ELR (cell line): ENCODE measurements around the gene CSTF2T.
"Not testable (repeated sequence)": the region's sequence is repeated elsewhere in the genome, so short reads cannot be mapped to it uniquely, and the experiment has no call there.

Experiments used
- DNase-seq: peaks from one replicate; pipeline ENCODE4 v3.0.0-alpha.2; 2015; ENCODE audit warnings: low read depth

The CSTF2T gene

DNA sequence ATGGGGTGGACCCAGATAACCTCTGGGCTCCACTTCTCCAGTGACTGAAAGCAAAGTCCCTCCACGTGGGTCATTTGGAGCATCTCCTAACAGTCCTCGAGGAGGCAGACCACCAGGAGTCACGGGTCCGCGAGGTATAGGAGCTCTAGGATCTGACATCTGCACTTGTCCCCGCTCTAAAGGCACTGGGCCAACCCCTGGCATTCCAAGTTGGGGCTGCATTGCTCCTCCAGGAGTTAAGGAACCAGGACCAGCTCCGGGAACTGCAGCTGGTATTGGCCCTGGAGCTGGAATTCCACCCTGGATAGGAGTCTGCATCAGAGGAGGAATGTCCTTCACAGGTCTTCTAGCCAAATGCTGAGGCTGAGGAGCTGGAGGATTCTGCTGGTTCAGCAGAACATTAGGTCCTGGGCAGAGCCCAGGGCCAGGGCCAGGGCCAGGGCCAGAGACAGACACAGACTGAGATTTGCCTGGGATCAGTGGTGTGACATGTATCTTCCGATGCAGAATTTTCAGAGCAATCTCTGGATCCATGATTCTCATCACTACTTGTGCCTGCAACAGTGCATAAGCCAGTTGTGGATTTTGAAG is 827 bp downstream of the CSTF2T start:
- no peak for DNase-seq

DNA sequence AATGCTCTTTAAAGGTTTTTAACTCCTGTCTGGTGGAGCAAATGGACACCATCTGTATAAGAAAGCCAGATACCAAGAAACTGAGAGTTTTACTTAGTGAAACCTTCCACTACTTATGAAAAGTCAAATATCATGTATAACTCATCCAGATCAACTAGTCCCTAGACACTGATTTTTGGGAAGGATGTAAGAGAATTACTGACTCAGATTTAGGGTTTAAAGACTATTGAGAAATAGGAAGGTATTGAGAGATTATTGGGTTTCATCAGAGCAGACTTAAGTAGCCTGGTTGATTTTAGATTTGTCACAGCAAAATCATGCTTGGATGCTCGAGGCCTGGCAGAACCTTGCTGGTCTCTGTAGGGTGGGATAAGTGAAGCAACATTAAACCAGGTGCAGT is 3.1 kb downstream of the CSTF2T start:
- DNase-seq = no peak

DNA sequence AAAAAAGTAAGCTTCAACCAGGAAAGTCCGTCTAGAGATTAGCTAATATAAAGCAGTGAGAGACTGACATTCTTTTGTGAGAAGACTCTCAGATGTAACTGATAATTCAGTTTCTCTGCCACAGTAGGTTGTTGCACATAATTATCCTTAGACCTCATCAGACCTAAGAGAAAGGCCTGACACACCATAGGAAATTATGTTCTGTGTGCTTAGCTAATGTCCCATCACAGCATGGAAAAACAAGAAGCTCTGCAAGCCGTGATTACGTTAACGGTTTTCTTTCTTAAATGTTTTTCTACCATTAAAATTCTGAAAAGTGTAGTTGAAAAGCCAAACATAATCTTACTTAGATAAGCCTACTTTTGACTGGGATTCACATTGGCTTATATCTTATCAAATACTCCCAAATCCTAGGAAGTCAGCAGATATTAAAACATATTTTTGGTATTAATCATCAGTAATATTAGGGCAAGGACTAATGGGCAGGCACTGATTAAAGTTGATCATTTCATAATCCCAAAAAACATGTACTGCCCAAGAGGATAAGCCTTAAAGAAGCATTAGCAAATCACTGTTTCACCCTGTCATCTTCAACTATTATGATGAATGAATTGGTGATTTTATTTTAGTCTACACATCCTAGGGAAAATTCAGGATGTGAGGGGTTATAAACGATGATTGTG is 5.2 kb downstream of the CSTF2T start:
- no peak for DNase-seq

DNA sequence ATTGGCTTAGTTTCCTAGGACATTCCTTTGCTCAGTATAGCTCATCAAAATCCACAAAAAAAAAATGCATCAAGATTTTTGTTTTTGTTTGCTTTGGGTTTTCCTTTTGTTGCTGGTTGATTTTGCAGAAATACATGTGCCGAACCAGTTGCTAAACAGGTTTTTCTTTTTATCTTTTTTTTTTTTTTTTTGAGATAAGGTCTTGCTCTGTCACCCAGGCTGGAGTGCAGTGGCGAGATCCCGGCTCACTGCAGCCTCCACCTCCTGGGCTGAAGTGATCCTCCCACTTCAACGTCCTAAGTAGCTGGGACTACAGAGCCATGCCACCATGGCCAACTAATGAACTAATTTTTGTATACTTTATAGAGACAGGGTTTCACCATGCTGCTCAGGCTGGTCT is 8.3 kb downstream of the CSTF2T start:
- no peak for DNase-seq

- DNase-seq = no peak
Observed at GRCh38 chr10:51689536-51689935, 9.9 kb downstream of the CSTF2T start.

DNA sequence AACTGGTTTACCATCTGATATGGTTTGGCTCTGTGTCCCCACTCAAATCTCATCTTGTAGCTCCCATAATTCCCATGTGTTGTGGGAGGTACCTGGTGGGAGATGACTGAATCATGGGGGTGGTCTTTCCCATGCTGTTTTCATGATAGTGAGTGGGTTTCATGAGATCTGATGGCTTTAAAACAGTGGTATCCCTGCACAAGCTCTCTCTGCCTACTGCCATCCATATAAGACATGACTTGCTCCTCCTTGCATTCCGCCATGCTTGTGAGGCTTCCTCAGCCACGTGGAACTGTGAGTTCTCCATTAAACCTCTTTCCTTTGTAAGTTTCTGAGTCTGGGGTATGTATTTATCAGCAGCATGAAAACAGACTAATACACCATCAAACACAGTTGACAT is 10.6 kb downstream of the CSTF2T start:
- DNase-seq = not testable (repeated sequence)

DNA sequence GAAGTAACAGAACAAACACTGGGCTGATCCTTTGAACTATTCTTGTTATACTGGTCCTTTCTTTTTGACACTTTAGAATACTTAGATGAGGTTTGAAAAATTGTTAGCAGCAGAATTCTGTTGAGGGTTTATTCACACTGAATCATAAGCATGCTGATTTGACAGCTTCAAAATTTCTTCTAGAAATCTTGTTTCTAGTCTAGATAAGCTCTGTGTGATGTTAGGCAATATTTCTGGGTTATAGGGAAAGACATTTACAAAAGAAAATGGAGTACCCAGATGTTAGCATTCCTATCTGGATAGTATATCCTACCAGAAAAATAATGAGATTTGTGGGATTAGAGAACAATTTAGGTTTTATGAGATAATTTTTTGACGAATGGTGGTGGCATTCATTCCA is 12.1 kb downstream of the CSTF2T start:
- DNase-seq = no peak

DNA sequence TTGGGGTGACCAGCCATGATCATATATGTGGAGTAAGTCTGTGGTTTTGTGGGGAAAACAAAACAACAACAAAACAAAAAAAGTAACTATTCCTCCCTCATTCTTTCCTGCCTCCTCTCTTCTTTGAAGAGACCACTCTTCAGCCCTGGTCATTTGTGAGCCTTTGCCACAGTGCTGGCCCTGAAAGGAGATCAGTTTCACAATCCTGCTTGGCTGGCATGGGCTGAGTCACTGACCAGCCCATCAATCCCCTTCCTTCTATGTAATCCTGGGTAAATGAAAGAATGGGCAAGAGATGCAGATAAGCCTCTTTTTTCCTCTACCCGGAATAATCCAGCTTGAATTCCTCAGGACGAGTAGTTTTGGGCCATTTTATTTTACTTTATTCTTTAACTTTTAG is 13.6 kb downstream of the CSTF2T start:
- DNase-seq = no peak

- DNase-seq = no peak
Observed at GRCh38 chr10:51683031-51683691, 16.2 kb downstream of the CSTF2T start.

DNA sequence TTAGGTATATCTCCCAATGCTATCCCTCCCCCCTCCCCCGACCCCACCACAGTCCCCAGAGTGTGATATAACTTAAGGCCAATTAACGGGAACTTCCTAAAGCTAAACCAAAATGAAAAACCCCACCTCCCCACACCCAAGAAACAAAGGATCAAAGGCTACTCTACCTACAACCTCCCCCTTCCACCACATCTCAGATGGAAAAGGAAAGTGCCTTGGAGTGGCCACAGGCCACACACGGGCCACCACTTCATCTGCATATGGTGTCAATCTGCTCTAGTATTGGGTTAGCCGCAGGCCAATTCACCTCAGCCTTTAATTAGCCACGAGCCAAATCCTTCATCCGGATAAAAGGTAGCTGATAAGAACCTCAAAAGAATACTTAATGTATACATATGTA is 19.6 kb downstream of the CSTF2T start:
- DNase-seq = no peak

DNA sequence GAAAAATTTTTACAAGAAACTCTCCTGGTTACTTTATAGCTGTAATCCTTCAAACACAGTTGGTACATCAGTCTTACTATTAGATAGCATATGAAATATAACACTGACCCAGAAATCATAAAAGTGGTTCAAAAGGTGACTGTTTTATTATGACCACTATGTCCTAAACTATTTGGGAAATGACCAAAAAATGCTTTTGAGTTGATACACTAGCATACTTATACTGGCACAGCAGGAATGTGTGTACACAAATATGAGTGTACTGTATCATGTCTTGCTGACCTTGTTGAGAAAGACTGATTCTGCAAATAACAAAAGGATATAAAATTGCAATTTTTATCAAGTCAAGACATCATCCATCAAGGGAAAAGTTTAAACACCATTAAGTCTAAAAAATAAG is 24.3 kb downstream of the CSTF2T start:
- no peak for DNase-seq

- no peak for DNase-seq
Observed at GRCh38 chr10:51672039-51672535, 27.3 kb downstream of the CSTF2T start.

GRCh38 chr10:51669041-51669440 is 30.4 kb downstream of the CSTF2T start:
- DNase-seq = no peak

- no peak for DNase-seq
Observed at GRCh38 chr10:51668336-51668689, 31.1 kb downstream of the CSTF2T start.

DNA sequence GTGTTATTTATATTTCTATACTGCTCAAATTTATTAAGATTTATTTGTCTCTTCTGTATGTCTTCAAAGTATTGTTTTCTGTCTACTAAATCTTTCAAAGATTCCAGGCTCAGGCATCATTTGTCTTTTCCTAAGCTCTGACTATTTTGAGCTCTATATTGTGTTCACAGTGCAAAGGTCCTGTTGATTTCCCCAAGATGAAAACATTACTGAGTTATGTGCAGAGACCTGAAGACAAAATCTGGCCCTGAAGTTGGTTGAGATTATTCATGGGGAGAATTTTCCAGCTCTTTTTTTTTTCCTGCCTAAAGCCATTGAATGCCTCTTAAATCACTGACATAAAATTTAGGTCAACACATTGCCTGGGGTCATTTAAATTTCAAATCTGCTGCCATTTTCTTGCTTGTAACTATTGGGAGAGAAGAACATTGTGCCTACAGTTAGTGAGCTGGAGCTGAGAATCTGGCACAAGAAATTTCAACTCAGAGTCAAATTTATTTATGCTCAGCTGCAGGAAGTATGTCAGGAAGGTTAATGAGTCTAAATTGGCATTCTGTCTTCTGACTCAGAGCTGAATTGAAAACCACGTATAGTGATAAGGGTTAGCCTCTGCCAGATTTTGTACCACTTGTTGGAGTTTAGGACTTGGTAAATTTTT is 31.6 kb downstream of the CSTF2T start:
- no peak for DNase-seq

DNA sequence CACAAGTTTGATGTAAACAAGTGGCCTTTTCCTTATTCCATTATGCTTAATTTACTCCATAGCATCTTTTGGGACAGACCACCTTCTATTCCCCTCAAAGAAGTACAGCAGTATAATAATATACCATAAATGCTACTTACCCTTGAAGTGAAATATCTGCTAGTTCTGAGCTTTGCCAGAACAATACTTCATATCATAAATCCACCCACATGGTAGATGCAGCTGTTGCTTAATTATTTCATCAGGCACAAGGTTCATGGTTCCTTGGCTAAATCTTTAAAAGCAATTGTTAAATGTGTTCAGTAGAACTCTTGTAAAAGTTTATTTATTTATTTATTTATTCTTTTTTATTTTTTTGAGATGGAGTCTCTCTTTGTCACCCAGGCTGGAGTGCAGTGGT is 32.9 kb downstream of the CSTF2T start:
- no peak for DNase-seq

DNA sequence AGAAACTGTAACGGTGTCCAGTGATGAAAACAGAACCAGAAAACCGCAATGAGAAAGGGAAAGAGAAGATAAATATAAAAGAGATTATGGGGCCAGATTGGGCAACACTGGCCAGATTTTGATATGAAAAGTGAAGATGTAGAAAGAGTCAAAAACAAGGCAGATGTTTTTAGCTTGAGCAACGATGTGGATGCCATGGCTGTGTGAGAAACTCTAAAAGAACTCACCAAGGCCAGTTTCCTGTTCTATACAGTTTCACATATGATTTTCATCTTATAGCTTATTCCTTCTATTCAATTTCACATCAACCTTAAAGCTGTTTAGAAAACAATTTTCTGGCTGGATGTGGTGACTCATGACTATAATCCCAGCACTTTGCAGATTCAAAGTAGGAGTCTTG is 36.3 kb downstream of the CSTF2T start:
- no peak for DNase-seq

GRCh38 chr10:51659344-51659743 is 40.1 kb downstream of the CSTF2T start:
- no peak for DNase-seq

DNA sequence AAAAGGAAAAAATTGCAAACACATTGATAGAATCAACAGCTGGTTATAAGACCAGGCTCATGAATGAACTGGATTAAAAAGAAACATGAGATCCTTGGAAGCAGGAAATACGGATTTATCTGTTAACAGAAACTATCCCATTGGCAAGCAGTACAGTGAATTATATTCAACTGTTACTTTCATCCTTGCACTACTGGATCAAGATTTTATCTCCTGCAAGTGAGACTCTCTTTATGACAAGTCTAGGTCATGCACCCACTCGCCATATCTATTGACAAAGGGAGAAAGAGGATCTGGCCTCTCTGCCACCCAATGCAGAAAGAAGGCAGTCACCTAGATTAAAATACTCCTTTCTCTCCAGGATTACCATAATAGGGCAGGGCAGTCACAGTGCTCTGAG is 41.4 kb downstream of the CSTF2T start:
- DNase-seq = no peak

DNA sequence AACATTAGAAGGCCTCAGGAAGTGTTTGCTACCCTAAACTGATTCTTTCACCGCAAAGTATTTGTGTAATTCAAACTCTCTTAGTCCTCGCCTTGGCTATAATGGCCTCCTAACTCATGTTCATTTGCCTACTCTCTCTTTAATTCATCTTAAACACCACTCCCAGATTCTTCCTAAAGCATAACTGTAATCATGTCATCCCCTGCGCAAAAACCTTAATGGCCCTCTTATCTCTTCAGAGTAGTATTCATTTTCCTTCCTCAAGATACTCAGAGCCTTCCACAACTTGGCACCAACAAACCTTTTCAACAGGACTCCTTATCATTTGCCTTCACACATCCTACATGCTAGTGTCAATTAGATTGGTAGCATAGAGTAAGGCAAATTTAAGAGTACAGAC is 42.9 kb downstream of the CSTF2T start:
- no peak for DNase-seq

- no peak for DNase-seq
Observed at GRCh38 chr10:51654918-51655317, 44.5 kb downstream of the CSTF2T start.

DNA sequence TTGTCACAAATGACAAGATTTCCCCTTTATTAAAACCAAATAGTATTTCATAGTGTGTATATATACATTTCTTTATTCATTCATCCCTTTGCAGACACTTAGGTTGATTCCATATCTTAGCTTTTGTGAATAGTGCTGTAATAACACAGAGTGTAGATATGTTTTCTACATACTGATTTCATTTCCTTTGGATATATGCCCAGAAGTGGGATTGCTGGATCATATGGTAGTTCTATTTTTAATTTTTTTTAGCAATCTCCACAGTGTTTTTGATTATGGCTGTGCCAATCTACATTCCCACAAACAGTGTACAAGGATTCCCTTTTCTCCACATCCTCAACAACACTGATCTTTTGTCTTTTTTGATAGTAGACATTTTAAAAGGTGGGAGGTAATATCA is 46.4 kb downstream of the CSTF2T start:
- DNase-seq = no peak

- peak; percentile 8 for DNase-seq
Observed at GRCh38 chr10:51651063-51651462, 48.3 kb downstream of the CSTF2T start.
